GM21360 (cell line): ENCODE data around the gene RAPGEF1.
"Not testable (repeated sequence)": the region's sequence is repeated elsewhere in the genome, so short reads cannot be mapped to it uniquely, and the experiment has no call there.

ENCODE experiments used
- ATAC-seq: cut with Tn5 transposase; IDR thresholded peaks from one replicate; pipeline ENCODE4 v1.9.1; 2021; ENCODE audit warnings: mild to moderate bottlenecking, moderate library complexity; ENCODE audit not compliant: unreplicated experiment

Gene RAPGEF1

DNA sequence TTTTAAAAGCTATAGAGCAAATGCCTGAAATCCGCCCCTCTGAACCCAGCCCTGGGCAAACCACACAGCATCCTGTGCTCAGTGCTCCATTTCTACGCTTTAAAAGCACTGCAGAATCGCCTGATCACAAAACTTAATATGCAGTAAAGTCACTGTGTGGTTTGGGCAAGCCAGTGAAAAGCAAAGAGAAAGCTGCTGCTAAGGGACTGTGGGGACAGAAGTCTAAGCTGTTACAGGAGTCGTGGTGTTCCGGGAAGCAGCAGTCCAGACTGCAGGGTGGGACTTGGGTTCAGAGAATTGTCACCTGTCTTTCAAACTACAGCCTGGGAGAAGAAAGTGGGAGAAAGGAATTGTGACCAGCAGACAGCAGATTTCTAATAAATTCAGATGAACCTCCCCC, 8.2 kb downstream of the RAPGEF1 start:
- no peak for ATAC-seq

DNA sequence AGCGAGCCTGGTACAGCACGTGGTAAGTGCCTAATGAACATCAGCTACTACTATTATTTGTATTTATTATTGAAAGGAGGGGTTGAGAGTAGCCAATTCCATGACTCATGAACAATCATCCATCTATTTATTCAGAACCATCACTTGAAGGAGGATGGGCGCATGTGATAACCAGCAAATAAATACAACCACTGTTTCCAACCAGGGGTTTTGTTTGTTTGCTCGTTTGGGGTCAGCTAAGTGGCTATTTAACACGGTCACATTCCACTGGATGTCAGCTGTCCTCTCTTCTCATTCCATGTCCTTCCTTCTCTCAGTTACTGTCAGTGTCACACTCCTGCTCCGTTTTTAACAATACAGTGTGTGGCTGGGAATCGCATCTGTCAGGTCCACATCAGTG, 8.6 kb downstream of the RAPGEF1 start:
- ATAC-seq, result no peak

DNA sequence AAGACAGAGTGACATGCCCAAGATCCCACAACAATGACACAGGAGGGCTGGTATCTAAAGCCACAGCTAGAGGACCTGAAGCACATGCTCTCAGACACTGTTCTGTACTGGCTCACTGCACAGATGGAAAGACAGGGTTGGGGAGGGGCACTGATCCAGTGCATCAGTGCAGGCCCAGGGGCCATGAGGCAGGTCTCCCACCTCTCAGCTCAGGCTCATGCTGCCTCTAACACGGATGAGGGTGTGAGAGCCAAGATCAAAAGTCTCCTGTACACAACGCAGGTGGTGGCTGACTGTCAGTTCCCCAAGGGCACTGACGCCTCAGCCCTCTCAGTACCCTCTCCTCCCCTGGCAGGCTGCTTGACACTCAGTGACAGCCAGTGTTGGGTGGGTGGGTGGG, 10.9 kb downstream of the RAPGEF1 start:
- no peak for ATAC-seq

DNA sequence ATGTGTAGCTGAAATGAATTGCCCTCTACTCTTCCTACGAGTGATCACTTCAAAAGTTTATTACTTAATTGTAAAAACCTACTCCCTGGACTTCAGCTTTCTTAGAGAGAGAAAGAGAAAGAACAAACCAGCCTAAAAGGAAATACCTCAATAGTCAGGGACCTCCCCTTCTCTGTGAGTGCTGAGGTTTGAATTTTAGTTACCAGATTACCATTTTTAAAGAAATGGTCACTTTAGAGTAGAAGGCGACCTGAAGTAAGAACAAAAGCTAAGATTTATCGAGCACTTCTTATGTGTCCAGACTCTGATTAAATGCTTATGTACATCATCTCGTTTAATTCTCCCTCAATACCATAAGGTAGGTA, 11.3 kb downstream of the RAPGEF1 start:
- no peak for ATAC-seq

DNA sequence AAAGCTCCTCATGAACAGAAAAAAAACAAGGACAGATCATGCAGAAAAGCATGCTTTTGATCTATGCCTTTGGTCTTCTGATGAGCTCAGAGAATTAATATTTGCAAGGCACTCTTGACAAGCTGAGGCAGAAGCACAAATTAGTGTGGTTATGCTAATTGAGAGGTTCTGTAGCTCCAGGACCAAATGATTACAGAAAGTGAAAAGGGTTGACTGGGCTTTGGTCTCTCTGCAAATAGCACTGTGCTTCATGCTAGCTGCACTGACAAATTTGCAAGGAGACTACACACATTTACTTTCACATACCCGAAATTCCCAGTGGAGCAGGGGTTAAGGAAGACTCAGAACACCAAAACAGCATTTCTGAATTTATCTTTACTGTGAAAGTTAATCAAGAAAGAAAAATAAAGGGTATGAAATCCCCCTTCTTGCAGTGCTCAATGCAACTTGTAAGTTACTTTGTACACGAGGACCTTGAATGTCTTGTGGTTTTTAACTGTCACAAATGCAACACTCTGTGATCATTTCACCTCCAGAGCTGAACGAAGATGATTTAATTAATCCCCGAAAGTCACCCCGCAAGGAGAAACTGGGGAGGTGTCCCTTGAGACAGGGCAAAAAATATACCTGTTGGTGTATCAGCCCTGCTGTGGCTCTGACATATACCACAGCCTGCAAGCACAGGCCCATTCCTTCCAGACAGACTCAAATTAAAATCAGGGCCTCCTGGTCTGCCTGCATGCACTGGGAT, 11.9 kb downstream of the RAPGEF1 start:
- no peak for ATAC-seq

DNA sequence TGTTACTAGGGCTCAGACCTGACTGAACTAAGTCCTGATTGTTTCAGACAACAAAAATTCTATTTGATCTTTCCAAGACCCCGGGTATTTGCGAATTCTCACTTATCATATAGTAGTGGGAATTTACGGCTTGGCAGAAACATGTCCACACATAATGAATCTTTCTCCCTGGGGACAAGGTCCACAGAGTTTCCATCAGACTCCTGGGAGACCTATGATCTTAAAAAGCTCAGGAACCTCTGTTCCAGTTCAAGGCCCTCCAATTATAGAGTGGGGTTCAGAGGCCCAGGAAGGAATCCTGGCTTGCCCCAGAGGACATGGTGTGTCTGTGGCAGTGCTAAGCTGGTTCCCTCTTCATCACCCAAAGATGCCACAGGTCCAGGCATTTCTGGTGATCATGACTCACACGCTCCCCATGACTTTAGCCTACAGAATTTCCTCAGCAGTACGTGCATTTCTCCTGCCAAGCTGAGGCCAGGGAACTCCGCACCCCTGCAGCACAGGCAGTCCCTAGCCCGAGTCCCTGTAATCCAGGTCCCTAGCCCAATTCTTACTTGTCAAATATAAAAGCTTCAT, 12.6 kb downstream of the RAPGEF1 start:
- no peak for ATAC-seq

DNA sequence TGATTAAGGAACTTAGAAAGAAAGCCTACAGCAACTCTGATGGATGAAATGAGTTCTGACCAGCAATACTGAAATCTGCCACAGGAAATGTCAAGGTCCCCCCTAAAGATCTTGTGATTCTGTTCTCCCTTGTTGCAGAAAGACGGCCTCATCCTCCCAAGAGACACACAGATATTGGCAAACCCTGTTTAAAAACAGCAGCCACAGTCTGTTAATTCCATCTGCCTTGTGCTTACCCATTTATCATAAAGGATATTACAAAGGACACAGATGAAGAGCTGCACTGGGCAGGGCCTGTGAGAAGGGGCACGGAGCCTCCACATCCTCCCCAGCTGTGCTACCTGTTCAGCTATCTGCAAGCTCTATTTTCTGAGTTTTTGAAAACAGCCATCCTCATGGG, 15.2 kb downstream of the RAPGEF1 start:
- no peak for ATAC-seq

DNA sequence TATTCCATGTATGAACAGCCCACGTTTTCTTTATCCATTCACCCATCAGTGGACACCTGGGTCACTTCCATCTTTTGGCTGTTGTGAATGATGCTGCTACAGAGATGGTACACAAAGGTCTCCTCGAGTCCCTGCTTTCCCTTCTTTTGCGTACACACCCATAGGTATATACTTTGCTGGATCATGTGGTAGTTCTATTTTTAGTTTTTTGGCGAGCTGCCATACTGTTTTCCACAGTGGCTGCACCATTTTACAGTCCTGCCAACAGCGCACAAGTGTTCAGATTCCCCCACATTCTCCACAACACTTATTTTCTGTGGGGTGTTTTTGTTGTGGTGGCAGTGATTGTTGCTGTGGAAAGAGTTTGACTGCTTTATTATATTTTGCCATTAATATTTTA, 16.2 kb downstream of the RAPGEF1 start:
- no peak for ATAC-seq

DNA sequence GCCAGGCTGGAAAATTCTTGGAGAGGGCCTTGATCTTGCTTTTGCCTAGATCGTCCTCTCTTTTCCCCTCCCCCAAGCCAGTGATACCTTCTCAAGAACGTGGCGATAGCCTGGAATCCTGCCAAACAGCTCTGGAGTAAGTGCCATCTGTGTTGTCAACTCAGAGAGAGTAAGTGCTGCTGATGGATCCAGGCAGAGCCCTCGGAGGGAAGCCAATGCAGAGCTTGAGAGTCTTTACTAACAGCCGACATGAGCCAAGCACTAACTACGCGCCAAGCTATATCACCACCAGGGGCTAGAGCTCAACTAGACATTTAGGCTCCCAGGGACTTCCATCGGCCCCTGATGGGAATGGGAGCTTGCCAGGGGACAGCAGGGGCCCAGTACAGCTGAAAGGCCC, 17.6 kb downstream of the RAPGEF1 start:
- ATAC-seq, result no peak

DNA sequence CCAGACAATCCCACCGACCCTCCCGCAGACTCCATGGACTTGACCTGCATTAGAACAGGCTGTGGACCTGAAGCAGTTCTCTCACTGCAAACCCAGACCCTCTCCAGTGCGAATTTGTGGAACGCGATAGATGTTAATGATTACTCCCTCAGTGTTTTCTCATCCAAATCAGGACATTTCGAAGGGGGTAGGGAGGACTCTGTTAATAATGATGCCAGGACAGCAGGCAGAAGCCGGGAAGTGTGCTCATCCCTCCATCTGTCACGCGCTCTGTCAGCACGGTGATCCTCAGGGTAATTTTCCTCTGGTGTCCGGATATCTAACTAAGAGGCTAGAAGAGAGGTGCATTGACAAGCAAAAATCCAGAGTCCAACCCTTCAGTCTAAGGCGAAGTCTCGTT, 18.8 kb downstream of the RAPGEF1 start:
- no peak for ATAC-seq

DNA sequence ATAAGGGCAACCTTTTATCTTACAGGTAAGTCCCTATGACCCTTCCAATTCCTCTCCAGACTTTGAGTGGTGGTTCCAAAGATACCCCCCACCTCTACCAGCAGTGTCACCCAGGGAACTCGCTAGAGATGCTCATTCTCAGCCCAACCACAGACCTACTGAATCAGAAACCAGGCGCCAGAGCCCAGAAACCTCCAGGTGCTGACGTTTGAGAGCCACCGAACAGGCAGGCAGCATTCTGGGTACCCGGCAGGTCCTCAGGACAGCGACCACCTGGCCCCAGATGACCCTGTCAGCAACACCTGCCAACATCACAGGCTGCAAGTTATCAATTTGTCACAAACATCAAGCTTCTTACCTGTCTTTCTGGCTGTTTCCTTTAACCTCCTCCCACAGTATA, 19.5 kb downstream of the RAPGEF1 start:
- ATAC-seq, result no peak

DNA sequence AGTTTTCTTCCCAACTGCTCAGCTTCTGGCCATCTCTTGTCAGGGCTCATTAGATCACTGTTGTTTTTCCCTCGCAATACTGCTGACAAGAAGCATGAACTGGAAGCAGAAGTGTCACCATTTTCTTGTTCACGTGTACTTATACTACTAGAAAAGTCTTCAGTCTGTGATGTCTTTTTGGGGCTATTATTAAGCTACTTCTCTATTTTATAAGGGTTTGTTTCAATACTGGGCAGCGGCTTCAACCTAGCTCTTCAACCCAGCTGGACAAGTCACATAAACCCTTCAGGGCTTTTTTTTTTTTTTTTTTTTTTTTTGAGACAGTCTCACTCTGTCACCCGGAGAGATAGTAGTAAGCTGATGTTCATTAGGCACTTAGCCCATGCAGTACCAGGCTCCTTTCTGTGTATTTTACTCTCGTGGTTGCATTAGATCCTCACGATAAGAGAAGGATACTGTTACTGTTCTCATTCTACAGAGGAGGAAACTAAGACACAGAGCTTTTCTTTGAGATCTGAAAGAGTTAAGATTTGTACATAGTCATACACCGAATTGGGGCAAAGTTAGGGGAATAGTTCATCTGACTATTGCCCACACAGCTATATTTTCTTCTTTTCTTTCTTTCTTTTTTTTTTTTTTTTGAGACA, 20.5 kb downstream of the RAPGEF1 start:
- ATAC-seq, result no peak

DNA sequence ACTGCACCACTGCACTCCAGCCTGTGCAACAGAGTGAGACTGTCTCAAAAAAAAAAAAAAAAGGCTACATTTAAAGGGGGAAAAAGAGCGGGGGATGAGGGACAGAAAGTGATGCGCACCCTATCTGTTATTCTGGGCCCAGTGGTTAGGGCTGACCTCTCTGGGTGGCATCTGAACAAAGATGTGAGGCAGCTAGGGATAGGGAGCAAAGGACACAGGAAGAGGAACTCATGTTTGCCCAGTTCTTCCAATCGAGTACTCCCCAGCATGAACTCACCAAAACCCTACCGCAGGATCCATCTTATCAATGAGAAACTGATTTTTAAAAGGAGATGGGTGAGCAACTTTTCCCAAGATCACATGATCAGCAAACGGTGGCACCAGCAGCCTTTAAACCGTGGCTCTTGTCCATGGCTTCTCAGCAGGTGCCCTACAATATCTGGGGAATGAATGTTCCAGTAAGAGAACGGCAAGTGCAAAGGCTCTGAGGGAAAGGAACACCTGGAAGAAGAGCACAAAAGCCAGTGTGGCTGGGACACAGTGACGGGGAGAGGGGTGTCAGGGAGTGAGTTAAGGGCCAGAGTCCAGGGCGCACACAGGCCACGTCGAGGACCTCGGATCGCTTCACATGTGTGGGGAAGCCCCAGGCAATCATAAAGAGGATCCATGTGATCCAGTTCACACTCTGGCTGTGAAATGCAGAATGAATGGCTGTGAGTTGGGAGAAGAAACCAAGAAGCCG, 22.0 kb downstream of the RAPGEF1 start:
- ATAC-seq, result no peak

DNA sequence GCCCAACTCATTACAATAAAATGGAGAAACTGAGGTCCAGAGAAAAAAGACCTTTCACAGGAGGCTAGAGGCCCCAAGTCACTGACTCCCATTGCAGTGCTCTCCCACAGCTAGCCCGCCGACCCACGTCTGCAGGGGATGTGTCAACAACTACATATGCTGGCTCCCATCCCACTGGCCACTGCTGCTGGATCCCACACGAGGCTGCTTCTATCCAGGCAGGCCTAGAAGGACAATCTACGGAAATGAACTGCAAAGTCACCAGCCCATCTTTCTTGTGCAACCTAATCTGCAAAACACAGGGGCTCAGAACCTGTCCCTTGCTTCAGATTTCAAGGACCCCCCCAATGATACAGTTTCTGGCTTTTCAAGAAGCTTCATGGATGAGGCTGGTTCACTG, 24.0 kb downstream of the RAPGEF1 start:
- ATAC-seq, result no peak

DNA sequence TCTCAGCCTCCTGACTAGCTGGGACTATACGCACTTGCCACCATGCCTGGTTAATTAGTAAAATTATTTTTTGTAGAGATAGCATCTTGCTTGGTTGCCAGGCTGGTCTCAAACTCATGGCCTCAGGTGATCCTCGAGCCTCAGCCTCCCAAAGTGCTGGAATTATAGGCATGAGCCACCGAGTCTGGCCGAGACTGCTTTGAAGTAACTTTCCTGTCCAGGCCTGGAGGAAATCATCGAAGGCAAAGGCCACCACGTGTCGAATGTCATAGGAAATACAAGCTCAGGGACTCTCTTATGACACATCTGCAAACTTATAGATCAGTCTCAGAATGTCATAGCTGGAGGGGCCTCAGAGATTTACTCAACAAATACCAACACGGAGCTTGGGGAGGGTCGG, 25.1 kb downstream of the RAPGEF1 start:
- ATAC-seq, result no peak

DNA sequence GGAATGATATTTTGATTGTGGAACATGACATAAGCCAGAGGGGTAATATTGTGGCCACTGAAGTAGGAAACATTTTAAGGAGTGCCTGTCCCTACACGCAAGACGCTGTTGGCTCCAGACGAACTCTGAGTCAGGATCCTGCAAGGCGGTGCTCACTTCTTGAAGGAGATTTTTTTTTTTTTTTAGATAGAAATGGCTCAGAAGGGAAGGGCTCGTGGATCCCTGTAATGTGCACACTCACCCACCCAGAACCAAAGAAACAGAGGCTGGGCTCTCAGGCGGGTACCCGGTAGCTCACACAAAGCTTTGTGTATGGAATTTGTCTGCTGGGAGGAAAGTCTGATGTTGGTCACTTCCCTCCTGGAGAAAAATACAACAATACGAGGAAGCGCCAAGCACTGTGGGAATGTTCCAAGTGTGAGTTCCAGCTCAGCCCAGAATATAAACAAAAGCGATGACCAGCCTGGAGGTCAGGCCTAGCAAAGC, 25.7 kb downstream of the RAPGEF1 start:
- no peak for ATAC-seq

DNA sequence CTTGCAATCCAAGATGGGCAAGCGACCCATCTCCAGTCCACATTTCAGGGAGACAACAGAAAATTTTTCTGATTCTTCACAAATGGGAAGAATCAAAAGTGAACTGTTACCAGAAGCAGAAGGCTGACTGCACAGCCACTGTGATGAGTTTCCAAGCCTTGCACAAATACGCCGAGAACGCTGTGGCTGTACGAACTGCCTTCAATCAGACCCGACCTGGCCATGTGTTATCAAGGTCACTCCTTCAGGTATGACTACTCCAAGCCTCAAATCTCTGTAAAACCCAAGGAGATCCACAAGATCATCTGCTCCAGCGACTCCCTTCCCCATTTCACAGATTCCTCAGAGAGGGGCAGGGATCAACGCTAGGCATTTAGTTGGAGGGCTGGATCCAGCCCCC, 26.9 kb downstream of the RAPGEF1 start:
- ATAC-seq, result no peak

DNA sequence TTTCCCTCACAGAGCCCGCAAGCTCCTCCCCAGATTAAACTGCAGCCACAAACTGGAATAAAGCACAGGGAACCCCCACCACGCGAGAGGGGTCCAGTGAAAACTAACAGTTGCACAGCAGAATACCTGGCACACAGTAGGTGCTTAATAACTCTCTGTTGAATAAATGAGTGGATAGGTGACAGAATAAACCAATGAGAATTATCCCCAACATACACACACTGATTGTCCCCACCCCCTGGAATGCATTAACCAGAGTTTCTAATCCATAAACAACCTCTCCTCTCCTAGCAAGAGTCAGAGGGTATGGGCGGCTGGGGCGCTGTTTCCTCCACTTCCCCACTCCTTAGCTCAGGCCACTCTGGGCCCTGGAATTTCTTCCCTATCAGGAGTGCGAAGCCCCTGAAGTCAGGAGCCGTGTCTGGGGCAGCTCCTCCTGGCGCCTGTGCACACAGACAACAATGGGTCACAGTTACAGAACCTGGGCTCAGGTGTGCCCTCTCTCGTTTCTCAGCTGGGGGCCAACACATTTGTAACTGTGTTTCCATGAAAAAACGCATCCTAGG, 27.6 kb downstream of the RAPGEF1 start:
- no peak for ATAC-seq

DNA sequence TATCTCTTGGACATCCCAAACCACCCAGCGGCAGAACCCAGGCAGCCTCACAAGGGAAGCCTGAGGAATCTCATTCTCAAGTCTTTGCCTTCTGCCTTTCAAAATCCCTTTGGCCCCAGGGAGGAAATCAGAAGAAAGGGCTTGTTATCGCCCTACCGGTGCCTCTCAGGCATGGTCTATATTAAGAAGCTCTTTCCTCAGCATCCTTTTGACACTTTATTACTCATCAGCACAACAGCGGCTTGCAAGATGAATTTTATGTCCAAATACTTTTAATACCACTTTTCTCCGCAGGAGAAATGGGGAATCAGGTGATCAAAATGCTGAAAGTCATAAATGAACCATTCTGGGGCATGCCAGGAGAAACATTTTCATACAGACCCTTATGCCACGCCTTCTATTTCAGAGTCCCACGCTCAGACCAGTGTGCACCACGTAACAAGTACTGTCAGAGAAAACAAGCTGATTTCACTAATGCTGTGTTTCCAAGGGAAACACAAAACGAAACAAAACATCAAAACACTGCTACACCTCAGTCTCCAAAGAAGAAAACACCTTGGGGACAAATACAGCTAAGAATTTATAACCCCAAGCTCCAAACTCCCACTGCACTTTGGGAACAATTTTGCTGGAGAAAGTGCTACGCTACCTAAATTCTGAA, 30.0 kb downstream of the RAPGEF1 start:
- ATAC-seq, result peak; percentile 65

DNA sequence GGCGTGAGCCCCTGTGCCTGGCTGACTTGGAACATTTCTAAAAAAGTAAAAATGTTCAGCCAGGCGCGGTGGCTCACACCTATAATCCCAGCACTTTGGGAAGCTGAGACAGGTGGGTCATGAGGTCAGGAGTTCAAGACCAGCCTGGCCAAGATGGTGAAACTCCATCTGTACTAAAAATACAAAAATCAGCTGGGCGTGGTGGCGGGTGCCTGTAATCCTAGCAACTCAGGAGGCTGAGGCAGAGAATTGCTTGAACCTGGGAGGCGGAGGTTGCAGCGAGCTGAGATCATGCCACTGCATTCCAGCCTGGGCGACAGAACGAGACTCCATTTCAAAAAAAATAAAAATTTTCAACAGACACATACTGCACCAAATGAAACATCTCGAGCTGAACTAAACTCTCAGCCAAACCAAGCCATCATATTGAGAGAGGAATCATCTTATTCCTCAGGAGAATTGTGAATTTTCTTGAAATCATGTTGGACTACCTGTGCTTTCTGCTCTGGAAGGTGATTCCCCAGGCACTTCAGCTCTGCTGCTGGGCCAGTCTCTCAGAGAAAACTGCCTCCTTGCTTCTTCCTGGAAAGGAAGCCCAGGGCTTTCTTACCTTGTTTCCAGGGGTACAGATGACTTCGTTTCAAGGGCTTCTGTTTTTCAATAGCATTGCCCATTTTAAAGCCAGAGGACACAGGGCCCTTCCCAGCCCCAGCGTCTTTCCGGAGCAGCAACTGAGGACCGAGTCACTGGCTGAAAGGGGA, 30.7 kb downstream of the RAPGEF1 start:
- not testable (repeated sequence) for ATAC-seq
